GM23338 (cell line): Measurements from ENCODE around the gene HNRNPA2B1. TPM values are rescaled to one million over a fixed set of nuclear protein-coding genes. Genes with fewer than 3 reads are reported as not detected.

ENCODE experiments used
- ATAC-seq: fragments of 200-7000 bp; cut with Tn5 transposase; 3 replicates; pipeline ENCODE4 v1.9.1; 2020
- DNase-seq: peaks from one replicate; pipeline ENCODE4 v3.0.0-alpha.2; 2015; ENCODE audit warnings: low spot score
- H2AFZ ChIP-seq: fragments of 200-600 bp; sonication (generic); 2 replicates; pipeline ENCODE4 v1.8.0; 2016; ENCODE audit warnings: antibody characterized with exemption, mild to moderate bottlenecking, moderate library complexity
- H3F3A ChIP-seq: fragments of 200-600 bp; sonication (generic); replicated peaks from 2 replicates; pipeline ENCODE4 v1.8.0; 2017; ENCODE audit warnings: antibody characterized with exemption, mixed run types, low read depth
- H3K27ac ChIP-seq: fragments of 200-600 bp; sonication (generic); 2 replicates; pipeline ENCODE4 v1.6.1; 2016; ENCODE audit warnings: low read depth
- H3K27me3 ChIP-seq: fragments of 200-600 bp; sonication (generic); 2 replicates; pipeline ENCODE4 v1.8.0; 2016; ENCODE audit warnings: mild to moderate bottlenecking, mixed run types, moderate library complexity; ENCODE audit not compliant: insufficient read depth
- H3K36me3 ChIP-seq: fragments of 200-600 bp; sonication (generic); 2 replicates; pipeline ENCODE4 v1.8.0; 2016; ENCODE audit warnings: mild to moderate bottlenecking; ENCODE audit not compliant: insufficient read depth
- H3K4me1 ChIP-seq: fragments of 200-600 bp; sonication (generic); 2 replicates; pipeline ENCODE4 v1.8.0; 2016; ENCODE audit warnings: mild to moderate bottlenecking, moderate library complexity; ENCODE audit not compliant: insufficient read depth
- H3K4me2 ChIP-seq: fragments of 200-600 bp; sonication (generic); 2 replicates; pipeline ENCODE4 v1.7.1; 2017; ENCODE audit warnings: mixed run types
- H3K4me3 ChIP-seq: fragments of 200-600 bp; sonication (generic); 2 replicates; pipeline ENCODE4 v1.6.1; 2016; ENCODE audit warnings: mixed run types
- H3K79me2 ChIP-seq: fragments of 200-600 bp; sonication (generic); replicated peaks from 2 replicates; pipeline ENCODE4 v1.8.0; 2017; ENCODE audit warnings: mild to moderate bottlenecking; ENCODE audit not compliant: insufficient read depth
- H3K9me2 ChIP-seq: fragments of 200-600 bp; sonication (generic); 2 replicates; pipeline ENCODE4 v1.8.0; 2017; ENCODE audit not compliant: insufficient read depth
- H4K20me1 ChIP-seq: fragments of 200-600 bp; sonication (generic); replicated peaks from 2 replicates; pipeline ENCODE4 v1.8.0; 2017; ENCODE audit warnings: mild to moderate bottlenecking; ENCODE audit not compliant: insufficient read depth
- H3K27ac Mint-ChIP-seq: 2 replicates; pipeline ENCODE4 v1.8.0; 2020; ENCODE audit warnings: inconsistent platforms, mild to moderate bottlenecking, moderate library complexity, mixed read lengths
- H3K27me3 Mint-ChIP-seq: 3 replicates; pipeline ENCODE4 v1.8.0; 2022; ENCODE audit warnings: low read depth, mild to moderate bottlenecking, moderate library complexity, mixed read lengths, inconsistent platforms; ENCODE audit not compliant: insufficient read depth, poor library complexity
- H3K36me3 Mint-ChIP-seq: 3 replicates; pipeline ENCODE4 v1.8.0; 2021; ENCODE audit warnings: low read depth, mild to moderate bottlenecking, inconsistent platforms, moderate library complexity, mixed read lengths
- H3K4me1 Mint-ChIP-seq: 3 replicates; pipeline ENCODE4 v1.8.0; 2020; ENCODE audit warnings: mild to moderate bottlenecking, inconsistent platforms, mixed read lengths
- H3K4me3 Mint-ChIP-seq: 3 replicates; pipeline ENCODE4 v1.8.0; 2021; ENCODE audit warnings: moderate library complexity, mild to moderate bottlenecking, inconsistent platforms, mixed read lengths
- H3K9me3 Mint-ChIP-seq: 3 replicates; pipeline ENCODE4 v1.8.0; 2020; ENCODE audit warnings: moderate library complexity, mild to moderate bottlenecking, inconsistent platforms, mixed read lengths
- CREB1 ChIP-seq: fragments of 250-450 bp; sonication (Bioruptor Pico); IDR thresholded peaks from 2 replicates; pipeline ENCODE4 v1.5.0; 2020; ENCODE audit warnings: low read depth, mild to moderate bottlenecking, moderate library complexity
- CTCF ChIP-seq, 2 experiments: fragments of 200-600 bp in 1 of 2; sonication (generic) in 1 of 2; conservative IDR thresholded peaks; 2 replicates each; pipeline versions ENCODE4 v1.5.1 to v1.6.1; 2016 to 2017; ENCODE audit warnings: antibody characterized with exemption in 2 of 2, low read depth in 2 of 2, mild to moderate bottlenecking in 2 of 2, moderate library complexity in 1 of 2
- ETS1 ChIP-seq: IDR thresholded peaks from 2 replicates; pipeline ENCODE4 v1.6.1; 2016; ENCODE audit warnings: antibody characterized with exemption
- EZH2 ChIP-seq: fragments of 200-600 bp; sonication (generic); IDR thresholded peaks from one replicate; pipeline ENCODE4 v1.8.0; 2017; ENCODE audit warnings: antibody characterized with exemption, mild to moderate bottlenecking, low read depth; ENCODE audit not compliant: unreplicated experiment
- EZH2phosphoT487 ChIP-seq: fragments of 200-600 bp; sonication (generic); IDR thresholded peaks from one replicate; pipeline ENCODE4 v1.8.1; 2018; ENCODE audit warnings: antibody characterized with exemption; ENCODE audit not compliant: unreplicated experiment
- JUNB ChIP-seq: IDR thresholded peaks from one replicate; pipeline ENCODE4 v1.6.1; 2016; ENCODE audit warnings: antibody characterized with exemption; ENCODE audit not compliant: unreplicated experiment
- NANOG ChIP-seq: IDR thresholded peaks from 2 replicates; pipeline ENCODE4 v1.6.1; 2016; ENCODE audit warnings: antibody characterized with exemption, borderline replicate concordance
- POLR2AphosphoS5 ChIP-seq: IDR thresholded peaks from 2 replicates; pipeline ENCODE4 v1.6.1; 2016; ENCODE audit warnings: antibody characterized with exemption, low read depth
- REST ChIP-seq: IDR thresholded peaks from one replicate; pipeline ENCODE4 v1.6.1; 2018; ENCODE audit warnings: antibody characterized with exemption; ENCODE audit not compliant: unreplicated experiment
- STAT1 ChIP-seq: IDR thresholded peaks from one replicate; pipeline ENCODE4 v1.6.1; 2016; ENCODE audit warnings: antibody characterized with exemption; ENCODE audit not compliant: unreplicated experiment
- ZNF114 ChIP-seq: fragments of 250-450 bp; sonication (Bioruptor Pico); IDR thresholded peaks from 2 replicates; pipeline ENCODE4 v1.5.0; 2020; ENCODE audit warnings: mild to moderate bottlenecking, moderate library complexity
- ZNF331 ChIP-seq: fragments of 250-450 bp; sonication (Bioruptor Pico); IDR thresholded peaks from 2 replicates; pipeline ENCODE4 v1.5.0; 2020; ENCODE audit warnings: low read depth, mild to moderate bottlenecking, moderate library complexity
- polyA plus RNA-seq: library from polyadenylated mRNA; unstranded; fragments of >200 nt; fragmentation: Nextera tagmentation; extraction: Ambion mirVana; gene quantifications from 2 replicates; pipeline ENCODE4 v1.2.1, GENCODE V29; 2016
- total RNA-seq: library from RNA; depleted of rRNA; stranded (reverse); fragments of >200 nt; shearing (Covaris generic); gene quantifications from 2 replicates; pipeline ENCODE4 v1.2.3, GENCODE V29; 2014
- TF ChIP-seq, protein P1 (sequence below): fragments of 250-450 bp; sonication (Bioruptor Pico); IDR thresholded peaks from 2 replicates; pipeline ENCODE4 v1.5.0; 2020; ENCODE audit warnings: mild to moderate bottlenecking, moderate library complexity

HNRNPA2B1 gene
- total and polyA plus RNA-seq, 2 experiments from 2014 or later: 602 to 1,577 TPM

- Histone ChIP-seq H3K4me1 (no peaks in the 10 kb centered on the region), H3K27me3 (no peaks in the 10 kb centered on the region), H2AFZ (peak overlapping the region; percentile 74; the same call in 1 of the 2 replicates), H3F3A (no peaks in the 10 kb centered on the region), H3K4me2 (no peak overlapping the region), H3K36me3 (no peaks in the 10 kb centered on the region), H3K4me3 (no peak overlapping the region), H4K20me1 (no peaks in the 10 kb centered on the region), H3K79me2 (no peaks in the 10 kb centered on the region), H3K9me2 (0 out of 2 replicates have a peak, but pooled peaks cover 3% of the 10 kb centered on the region), H3K27ac (no peak overlapping the region)
- no peak overlapping the region for H3K27ac Mint-ChIP-seq
- TF ChIP-seq, protein P1, sequence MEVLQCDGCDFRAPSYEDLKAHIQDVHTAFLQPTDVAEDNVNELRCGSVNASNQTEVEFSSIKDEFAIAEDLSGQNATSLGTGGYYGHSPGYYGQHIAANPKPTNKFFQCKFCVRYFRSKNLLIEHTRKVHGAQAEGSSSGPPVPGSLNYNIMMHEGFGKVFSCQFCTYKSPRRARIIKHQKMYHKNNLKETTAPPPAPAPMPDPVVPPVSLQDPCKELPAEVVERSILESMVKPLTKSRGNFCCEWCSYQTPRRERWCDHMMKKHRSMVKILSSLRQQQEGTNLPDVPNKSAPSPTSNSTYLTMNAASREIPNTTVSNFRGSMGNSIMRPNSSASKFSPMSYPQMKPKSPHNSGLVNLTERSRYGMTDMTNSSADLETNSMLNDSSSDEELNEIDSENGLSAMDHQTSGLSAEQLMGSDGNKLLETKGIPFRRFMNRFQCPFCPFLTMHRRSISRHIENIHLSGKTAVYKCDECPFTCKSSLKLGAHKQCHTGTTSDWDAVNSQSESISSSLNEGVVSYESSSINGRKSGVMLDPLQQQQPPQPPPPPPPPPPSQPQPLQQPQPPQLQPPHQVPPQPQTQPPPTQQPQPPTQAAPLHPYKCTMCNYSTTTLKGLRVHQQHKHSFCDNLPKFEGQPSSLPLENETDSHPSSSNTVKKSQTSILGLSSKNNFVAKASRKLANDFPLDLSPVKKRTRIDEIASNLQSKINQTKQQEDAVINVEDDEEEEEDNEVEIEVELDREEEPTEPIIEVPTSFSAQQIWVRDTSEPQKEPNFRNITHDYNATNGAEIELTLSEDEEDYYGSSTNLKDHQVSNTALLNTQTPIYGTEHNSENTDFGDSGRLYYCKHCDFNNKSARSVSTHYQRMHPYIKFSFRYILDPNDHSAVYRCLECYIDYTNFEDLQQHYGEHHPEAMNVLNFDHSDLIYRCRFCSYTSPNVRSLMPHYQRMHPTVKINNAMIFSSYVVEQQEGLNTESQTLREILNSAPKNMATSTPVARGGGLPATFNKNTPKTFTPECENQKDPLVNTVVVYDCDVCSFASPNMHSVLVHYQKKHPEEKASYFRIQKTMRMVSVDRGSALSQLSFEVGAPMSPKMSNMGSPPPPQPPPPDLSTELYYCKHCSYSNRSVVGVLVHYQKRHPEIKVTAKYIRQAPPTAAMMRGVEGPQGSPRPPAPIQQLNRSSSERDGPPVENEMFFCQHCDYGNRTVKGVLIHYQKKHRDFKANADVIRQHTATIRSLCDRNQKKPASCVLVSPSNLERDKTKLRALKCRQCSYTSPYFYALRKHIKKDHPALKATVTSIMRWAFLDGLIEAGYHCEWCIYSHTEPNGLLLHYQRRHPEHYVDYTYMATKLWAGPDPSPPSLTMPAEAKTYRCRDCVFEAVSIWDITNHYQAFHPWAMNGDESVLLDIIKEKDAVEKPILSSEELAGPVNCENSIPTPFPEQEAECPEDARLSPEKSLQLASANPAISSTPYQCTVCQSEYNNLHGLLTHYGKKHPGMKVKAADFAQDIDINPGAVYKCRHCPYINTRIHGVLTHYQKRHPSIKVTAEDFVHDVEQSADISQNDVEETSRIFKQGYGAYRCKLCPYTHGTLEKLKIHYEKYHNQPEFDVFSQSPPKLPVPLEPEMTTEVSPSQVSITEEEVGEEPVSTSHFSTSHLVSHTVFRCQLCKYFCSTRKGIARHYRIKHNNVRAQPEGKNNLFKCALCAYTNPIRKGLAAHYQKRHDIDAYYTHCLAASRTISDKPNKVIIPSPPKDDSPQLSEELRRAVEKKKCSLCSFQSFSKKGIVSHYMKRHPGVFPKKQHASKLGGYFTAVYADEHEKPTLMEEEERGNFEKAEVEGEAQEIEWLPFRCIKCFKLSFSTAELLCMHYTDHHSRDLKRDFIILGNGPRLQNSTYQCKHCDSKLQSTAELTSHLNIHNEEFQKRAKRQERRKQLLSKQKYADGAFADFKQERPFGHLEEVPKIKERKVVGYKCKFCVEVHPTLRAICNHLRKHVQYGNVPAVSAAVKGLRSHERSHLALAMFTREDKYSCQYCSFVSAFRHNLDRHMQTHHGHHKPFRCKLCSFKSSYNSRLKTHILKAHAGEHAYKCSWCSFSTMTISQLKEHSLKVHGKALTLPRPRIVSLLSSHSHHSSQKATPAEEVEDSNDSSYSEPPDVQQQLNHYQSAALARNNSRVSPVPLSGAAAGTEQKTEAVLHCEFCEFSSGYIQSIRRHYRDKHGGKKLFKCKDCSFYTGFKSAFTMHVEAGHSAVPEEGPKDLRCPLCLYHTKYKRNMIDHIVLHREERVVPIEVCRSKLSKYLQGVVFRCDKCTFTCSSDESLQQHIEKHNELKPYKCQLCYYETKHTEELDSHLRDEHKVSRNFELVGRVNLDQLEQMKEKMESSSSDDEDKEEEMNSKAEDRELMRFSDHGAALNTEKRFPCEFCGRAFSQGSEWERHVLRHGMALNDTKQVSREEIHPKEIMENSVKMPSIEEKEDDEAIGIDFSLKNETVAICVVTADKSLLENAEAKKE (CRISPR knock-in tag): no peak
- TF ChIP-seq CTCF (conservative IDR thresholded peaks at IDR 0.05; ENCODE audit: low read depth in 2 of 2): no peak
- TF ChIP-seq JUNB: no peak
- no peak for TF ChIP-seq EZH2phosphoT487
- no peak for TF ChIP-seq EZH2
- TF ChIP-seq POLR2AphosphoS5: no peak
- no peak for TF ChIP-seq ZNF114 (CRISPR knock-in tag)
- no peak for TF ChIP-seq ZNF331 (CRISPR knock-in tag)
- no peak for TF ChIP-seq STAT1
- TF ChIP-seq CREB1 (CRISPR knock-in tag): no peak
- TF ChIP-seq ETS1: no peak
- no peak for TF ChIP-seq NANOG
- no peak for TF ChIP-seq REST
- DNase-seq (no peak), ATAC-seq (no peak)
- H3K27me3 Mint-ChIP-seq: no peaks in the 10 kb centered on the region
- H3K4me3 Mint-ChIP-seq: no peak overlapping the region
- peaks cover 3% of the 10 kb centered on the region; the same call in 2 of the 3 replicates for H3K9me3 Mint-ChIP-seq
- no peaks in the 10 kb centered on the region for H3K4me1 Mint-ChIP-seq
- H3K36me3 Mint-ChIP-seq: peaks cover 3% of the 10 kb centered on the region; the same call in 2 of the 3 replicates
Measured at GRCh38 chr7:26141077-26141476, 59.5 kb downstream of the HNRNPA2B1 start.
